HFFc6 (cell line): ENCODE measurements around the gene LINGO3. TPM values are rescaled to one million over a fixed set of nuclear protein-coding genes. Genes with fewer than 3 reads are reported as not detected.

Experiments
- DNase-seq: peaks from one replicate; pipeline ENCODE4 v3.0.0-alpha.2; 2018
- H3K27ac Mint-ChIP-seq: 2 replicates; pipeline ENCODE4 v1.8.0; 2020; ENCODE audit warnings: mild to moderate bottlenecking, mixed read lengths
- H3K27me3 Mint-ChIP-seq: 2 replicates; pipeline ENCODE4 v1.8.0; 2021; ENCODE audit warnings: mild to moderate bottlenecking, moderate library complexity, mixed read lengths; ENCODE audit not compliant: insufficient read depth
- H3K36me3 Mint-ChIP-seq: 2 replicates; pipeline ENCODE4 v1.8.0; 2021; ENCODE audit warnings: low read depth, mixed read lengths
- H3K4me1 Mint-ChIP-seq: 2 replicates; pipeline ENCODE4 v1.8.0; 2020; ENCODE audit warnings: low read depth, mixed read lengths
- H3K4me3 Mint-ChIP-seq: 2 replicates; pipeline ENCODE4 v1.8.0; 2020; ENCODE audit warnings: mild to moderate bottlenecking, moderate library complexity, mixed read lengths
- H3K9me3 Mint-ChIP-seq: 2 replicates; pipeline ENCODE4 v1.8.0; 2020; ENCODE audit warnings: mild to moderate bottlenecking, mixed read lengths
- total RNA-seq, 6 experiments: library from RNA; stranded (reverse); fragmentation: NEBNext Ultra II Directional; extraction: Animal tissue kit (Norgen Biotek cat#: 25700); gene quantifications; 2 replicates in 1 of 6; 3 replicates in 5 of 6; pipeline ENCODE4 v1.2.3, GENCODE V29; 2021
- TF ChIP-seq, protein P1 (sequence below): fragments of 200-600 bp; sonication (generic); IDR thresholded peaks from 2 replicates; pipeline ENCODE4 v1.5.0; 2021; ENCODE audit warnings: antibody characterized with exemption, mild to moderate bottlenecking

The LINGO3 gene
- total RNA-seq, 6 experiments from 2014 or later, result not detected

DNA sequence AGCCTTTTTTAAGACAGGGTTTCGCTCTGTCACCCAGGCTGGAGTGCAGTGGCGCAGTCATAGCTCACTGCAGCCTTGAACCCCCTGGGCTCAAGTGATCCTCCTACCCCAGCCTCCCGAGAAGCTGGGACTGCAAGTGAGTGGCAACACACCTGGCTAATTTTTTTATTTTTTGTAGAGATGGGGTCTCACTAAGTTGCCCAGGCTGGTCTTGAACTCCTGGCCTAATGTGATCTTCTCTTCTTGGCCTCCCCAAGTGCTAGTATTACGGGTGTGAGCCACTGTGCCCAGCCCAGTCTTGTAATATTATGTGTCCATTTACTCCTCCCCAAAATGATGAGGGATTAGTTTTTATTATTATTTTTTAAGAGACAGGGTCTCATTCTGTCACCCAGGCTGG is 3.1 kb upstream of the LINGO3 start:
- H3K27ac Mint-ChIP-seq, result no peak overlapping the region
- TF ChIP-seq, protein P1, sequence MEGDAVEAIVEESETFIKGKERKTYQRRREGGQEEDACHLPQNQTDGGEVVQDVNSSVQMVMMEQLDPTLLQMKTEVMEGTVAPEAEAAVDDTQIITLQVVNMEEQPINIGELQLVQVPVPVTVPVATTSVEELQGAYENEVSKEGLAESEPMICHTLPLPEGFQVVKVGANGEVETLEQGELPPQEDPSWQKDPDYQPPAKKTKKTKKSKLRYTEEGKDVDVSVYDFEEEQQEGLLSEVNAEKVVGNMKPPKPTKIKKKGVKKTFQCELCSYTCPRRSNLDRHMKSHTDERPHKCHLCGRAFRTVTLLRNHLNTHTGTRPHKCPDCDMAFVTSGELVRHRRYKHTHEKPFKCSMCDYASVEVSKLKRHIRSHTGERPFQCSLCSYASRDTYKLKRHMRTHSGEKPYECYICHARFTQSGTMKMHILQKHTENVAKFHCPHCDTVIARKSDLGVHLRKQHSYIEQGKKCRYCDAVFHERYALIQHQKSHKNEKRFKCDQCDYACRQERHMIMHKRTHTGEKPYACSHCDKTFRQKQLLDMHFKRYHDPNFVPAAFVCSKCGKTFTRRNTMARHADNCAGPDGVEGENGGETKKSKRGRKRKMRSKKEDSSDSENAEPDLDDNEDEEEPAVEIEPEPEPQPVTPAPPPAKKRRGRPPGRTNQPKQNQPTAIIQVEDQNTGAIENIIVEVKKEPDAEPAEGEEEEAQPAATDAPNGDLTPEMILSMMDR, result no peak
- H3K36me3 Mint-ChIP-seq, result peaks cover 13% of the 10 kb centered on the region
- DNase-seq, result no peak
- H3K4me3 Mint-ChIP-seq, result no peak overlapping the region
- peaks cover 9% of the 10 kb centered on the region for H3K27me3 Mint-ChIP-seq
- H3K9me3 Mint-ChIP-seq, result peaks cover 14% of the 10 kb centered on the region
- H3K4me1 Mint-ChIP-seq, result peaks cover 21% of the 10 kb centered on the region

- Mint-ChIP-seq H3K36me3 (peaks cover 4% of the 10 kb centered on the region), H3K4me3 (no peak overlapping the region), H3K27me3 (peaks cover 9% of the 10 kb centered on the region), H3K9me3 (peaks cover 4% of the 10 kb centered on the region), H3K27ac (no peak overlapping the region), H3K4me1 (peaks cover 14% of the 10 kb centered on the region)
- peak; percentile 54 for DNase-seq
- TF ChIP-seq, protein P1, result 0 out of 2 replicates have a peak, but pooled peaks have one; percentile 15
These were observed 1.9 kb upstream of the LINGO3 start for GRCh38 chr19:2309734-2310362.

DNA sequence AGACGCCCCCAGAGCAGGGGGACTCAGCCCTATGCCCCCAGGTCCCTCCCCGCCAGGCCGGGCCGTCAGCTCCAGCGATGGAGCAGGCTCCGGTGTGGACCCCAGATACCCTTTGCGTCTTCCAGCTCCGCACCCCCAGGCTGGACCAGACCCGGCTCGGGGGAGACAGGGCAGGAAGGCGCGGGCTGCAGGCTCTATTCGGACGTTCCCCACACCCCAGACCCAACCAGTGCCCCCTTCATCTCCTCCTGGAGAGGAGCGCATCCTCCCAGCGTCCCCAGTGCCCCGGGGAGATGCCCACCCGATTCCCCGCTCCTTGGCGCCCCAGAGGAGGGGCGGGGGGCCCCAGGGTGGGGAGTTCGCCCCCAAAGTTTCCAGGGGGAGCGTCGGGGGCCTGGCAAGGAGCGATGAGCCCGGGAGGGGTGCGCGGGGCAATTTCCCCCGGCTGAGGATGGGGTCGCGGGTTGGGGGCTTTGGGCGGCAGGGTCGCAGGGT is 389 bp downstream of the LINGO3 start:
- H3K9me3 Mint-ChIP-seq, result no peaks in the 10 kb centered on the region
- peaks cover 14% of the 10 kb centered on the region for H3K4me1 Mint-ChIP-seq
- no peak for DNase-seq
- no peak overlapping the region for H3K4me3 Mint-ChIP-seq
- H3K27me3 Mint-ChIP-seq, result peaks cover 19% of the 10 kb centered on the region
- H3K27ac Mint-ChIP-seq, result no peak overlapping the region
- TF ChIP-seq, protein P1, result no peak
- H3K36me3 Mint-ChIP-seq, result no peaks in the 10 kb centered on the region

DNA sequence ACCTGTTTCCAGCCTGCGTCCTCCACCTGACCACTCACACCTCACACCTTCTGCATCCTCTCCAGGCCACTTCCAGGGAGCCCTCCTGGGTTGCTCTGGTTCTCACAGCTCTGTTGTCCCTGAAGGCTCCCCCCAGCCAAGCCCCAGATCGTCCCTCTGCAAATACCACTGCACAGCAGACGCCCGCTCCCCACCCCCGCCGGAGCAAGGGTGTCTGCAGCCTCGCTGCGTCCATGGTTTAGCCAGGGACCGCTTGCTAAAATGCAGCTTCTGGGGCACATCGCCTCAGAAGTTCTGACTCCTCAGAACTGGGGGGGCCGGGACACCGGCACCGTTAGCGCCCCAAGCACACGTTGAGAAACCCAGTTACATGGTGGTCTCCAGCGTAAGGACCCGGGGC is 983 bp downstream of the LINGO3 start:
- TF ChIP-seq, protein P1, result no peak
- H3K27ac Mint-ChIP-seq, result no peak overlapping the region
- DNase-seq, result no peak
- H3K9me3 Mint-ChIP-seq, result no peaks in the 10 kb centered on the region
- H3K4me1 Mint-ChIP-seq, result peaks cover 14% of the 10 kb centered on the region
- no peak overlapping the region for H3K4me3 Mint-ChIP-seq
- peaks cover 19% of the 10 kb centered on the region for H3K27me3 Mint-ChIP-seq
- no peaks in the 10 kb centered on the region for H3K36me3 Mint-ChIP-seq

DNA sequence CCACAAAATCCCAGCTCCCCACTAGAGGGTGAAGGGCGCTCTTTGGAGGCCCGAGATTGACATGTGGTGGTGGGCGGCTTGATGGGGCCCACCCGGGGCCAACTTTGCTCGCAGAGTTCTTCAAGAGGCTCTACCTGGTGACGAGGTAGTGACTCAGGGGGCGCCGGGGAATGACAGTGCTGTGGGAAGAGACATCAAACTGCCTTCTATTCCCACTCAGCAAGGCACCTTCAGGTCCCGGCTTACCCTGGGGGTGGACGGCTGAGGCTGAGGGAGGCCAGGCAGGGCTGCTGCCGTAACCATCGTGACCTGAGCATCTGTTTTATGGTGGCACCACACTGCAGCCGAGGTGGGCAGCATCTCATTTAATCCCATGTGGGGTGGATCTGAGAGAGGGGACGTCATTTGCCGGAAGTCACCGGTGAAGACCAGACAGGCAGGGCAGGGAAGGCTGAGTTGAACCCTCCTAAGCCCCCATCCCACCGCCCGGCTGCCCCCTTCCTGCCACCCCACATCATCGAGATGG is 1.6 kb downstream of the LINGO3 start:
- Mint-ChIP-seq H3K4me3 (no peak overlapping the region), H3K27me3 (peaks cover 20% of the 10 kb centered on the region), H3K27ac (no peak overlapping the region), H3K9me3 (no peaks in the 10 kb centered on the region), H3K4me1 (peaks cover 14% of the 10 kb centered on the region), H3K36me3 (no peaks in the 10 kb centered on the region)
- no peak for DNase-seq
- TF ChIP-seq, protein P1, result no peak; the same call in 1 of the 2 replicates
